Measurements from ENCODE around the gene ALDOA. TPM values are rescaled to one million over a fixed set of nuclear protein-coding genes. Genes with fewer than 3 reads are reported as not detected.

Gene ALDOA
- total and polyA plus RNA-seq, 9 donors: 1,252 to 2,647 (median 2,029) TPM

- no peak for DNase-seq
- Histone ChIP-seq H3K4me1 (ENCODE audit: control insufficient read depth, insufficient read depth, low read length) (peaks cover 16% of the 10 kb centered on the region), H3K4me3 (ENCODE audit: low read length) (no peak overlapping the region), H3K27ac (ENCODE audit: low read length) (no peak overlapping the region), H3K27me3 (ENCODE audit: control insufficient read depth, insufficient read depth, low read length) (peaks cover 27% of the 10 kb centered on the region), H3K9me3 (replicated peaks; ENCODE audit: control insufficient read depth, low read depth, low read length) (no peaks in the 10 kb centered on the region), H3K36me3 (ENCODE audit: control insufficient read depth, insufficient read depth, low read length) (no peaks in the 10 kb centered on the region)
- WGBS (ENCODE audit: insufficient coverage): 88% methylated on average over 5 of the region's 11 CpGs
These were observed 42.0 kb upstream of the ALDOA start for GRCh38 chr16:30023586-30023985.

GRCh38 chr16:30024451-30024850 is 41.1 kb upstream of the ALDOA start:
- H3K4me1 ChIP-seq (ENCODE audit: control insufficient read depth, insufficient read depth, low read length): peaks cover 25% of the 10 kb centered on the region
- peaks cover 36% of the 10 kb centered on the region for H3K27me3 ChIP-seq (ENCODE audit: control insufficient read depth, insufficient read depth, low read length)
- H3K36me3 ChIP-seq (ENCODE audit: control insufficient read depth, insufficient read depth, low read length): no peaks in the 10 kb centered on the region
- no peak overlapping the region for H3K27ac ChIP-seq (ENCODE audit: low read length)
- H3K9me3 ChIP-seq (replicated peaks; ENCODE audit: control insufficient read depth, low read depth, low read length): no peaks in the 10 kb centered on the region
- H3K4me3 ChIP-seq (ENCODE audit: low read length): no peak overlapping the region
- DNase-seq: no peak
- 83% methylated on average over 5 of the region's 16 CpGs for WGBS (ENCODE audit: insufficient coverage)

- Histone ChIP-seq H3K4me1 (ENCODE audit: control insufficient read depth, insufficient read depth, low read length) (peaks cover 28% of the 10 kb centered on the region), H3K27ac (ENCODE audit: low read length) (no peak overlapping the region), H3K9me3 (replicated peaks; ENCODE audit: control insufficient read depth, low read depth, low read length) (no peaks in the 10 kb centered on the region), H3K4me3 (ENCODE audit: low read length) (no peak overlapping the region), H3K27me3 (ENCODE audit: control insufficient read depth, insufficient read depth, low read length) (peaks cover 43% of the 10 kb centered on the region), H3K36me3 (ENCODE audit: control insufficient read depth, insufficient read depth, low read length) (no peaks in the 10 kb centered on the region)
- WGBS (ENCODE audit: insufficient coverage): 78% methylated on average over 16 of the region's 20 CpGs
- no peak for DNase-seq
These were observed 40.4 kb upstream of the ALDOA start for GRCh38 chr16:30025156-30025555.

DNA sequence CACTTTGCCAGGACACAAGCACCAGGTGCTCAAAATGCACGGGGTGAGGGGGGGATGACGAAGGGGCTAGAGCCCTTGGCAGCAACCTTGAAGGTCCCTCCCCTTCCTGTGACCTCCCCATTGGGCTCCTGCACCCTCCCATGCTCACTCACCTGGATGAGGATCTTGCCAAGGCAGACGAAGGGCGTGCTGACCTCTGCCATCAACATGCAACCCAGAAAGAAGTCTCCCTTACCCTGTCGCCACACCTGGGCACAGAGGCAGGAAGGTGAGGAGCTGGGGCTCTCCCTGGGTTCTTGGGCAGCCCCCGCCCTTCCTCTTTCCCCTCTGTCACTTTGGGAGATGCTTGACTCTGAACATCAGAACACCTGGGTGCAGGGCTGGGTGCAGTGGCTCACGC is 40.0 kb upstream of the ALDOA start:
- DNase-seq: no peak
- Histone ChIP-seq H3K27me3 (ENCODE audit: control insufficient read depth, insufficient read depth, low read length) (peaks cover 47% of the 10 kb centered on the region), H3K4me3 (ENCODE audit: low read length) (no peak overlapping the region), H3K9me3 (replicated peaks; ENCODE audit: control insufficient read depth, low read depth, low read length) (no peaks in the 10 kb centered on the region), H3K36me3 (ENCODE audit: control insufficient read depth, insufficient read depth, low read length) (no peaks in the 10 kb centered on the region), H3K27ac (ENCODE audit: low read length) (no peak overlapping the region), H3K4me1 (ENCODE audit: control insufficient read depth, insufficient read depth, low read length) (peaks cover 28% of the 10 kb centered on the region)
- WGBS (ENCODE audit: insufficient coverage): 57% methylated on average over 1 of the region's 7 CpGs

DNA sequence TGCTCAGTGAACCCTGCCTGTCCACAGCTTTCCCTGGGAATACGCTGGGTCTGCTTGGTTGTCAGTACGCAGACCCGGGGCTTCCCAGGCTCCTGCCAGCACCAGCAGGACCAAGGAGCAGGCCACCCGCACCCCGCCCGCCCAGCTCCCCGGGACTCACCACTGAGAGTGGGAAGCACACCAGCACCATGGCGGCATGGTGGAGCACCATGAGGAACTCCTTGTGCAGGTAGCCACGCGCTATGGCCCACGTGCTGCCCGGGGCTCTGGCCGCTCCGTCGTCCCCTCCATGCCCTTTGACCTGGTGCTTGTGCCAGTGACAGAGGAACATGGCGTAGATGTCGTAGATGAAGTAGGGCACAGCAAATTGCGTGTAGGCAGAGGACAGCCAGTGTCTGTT is 39.1 kb upstream of the ALDOA start:
- Histone ChIP-seq H3K9me3 (replicated peaks; ENCODE audit: control insufficient read depth, low read depth, low read length) (no peaks in the 10 kb centered on the region), H3K27ac (ENCODE audit: low read length) (no peak overlapping the region), H3K4me1 (ENCODE audit: control insufficient read depth, insufficient read depth, low read length) (peaks cover 28% of the 10 kb centered on the region), H3K36me3 (ENCODE audit: control insufficient read depth, insufficient read depth, low read length) (no peaks in the 10 kb centered on the region), H3K4me3 (ENCODE audit: low read length) (no peak overlapping the region), H3K27me3 (ENCODE audit: control insufficient read depth, insufficient read depth, low read length) (peaks cover 48% of the 10 kb centered on the region)
- no peak for DNase-seq
- 91% methylated on average over 18 of the region's 18 CpGs for WGBS (ENCODE audit: insufficient coverage)

GRCh38 chr16:30027588-30028437 is 37.7 kb upstream of the ALDOA start:
- Histone ChIP-seq H3K4me1 (ENCODE audit: control insufficient read depth, insufficient read depth, low read length) (peaks cover 28% of the 10 kb centered on the region), H3K27me3 (ENCODE audit: control insufficient read depth, insufficient read depth, low read length) (peaks cover 61% of the 10 kb centered on the region), H3K27ac (ENCODE audit: low read length) (no peak overlapping the region), H3K9me3 (replicated peaks; ENCODE audit: control insufficient read depth, low read depth, low read length) (no peaks in the 10 kb centered on the region), H3K36me3 (ENCODE audit: control insufficient read depth, insufficient read depth, low read length) (no peaks in the 10 kb centered on the region), H3K4me3 (ENCODE audit: low read length) (no peak overlapping the region)
- DNase-seq: no peak
- WGBS (ENCODE audit: insufficient coverage): 28% methylated on average over 11 of the region's 13 CpGs

DNA sequence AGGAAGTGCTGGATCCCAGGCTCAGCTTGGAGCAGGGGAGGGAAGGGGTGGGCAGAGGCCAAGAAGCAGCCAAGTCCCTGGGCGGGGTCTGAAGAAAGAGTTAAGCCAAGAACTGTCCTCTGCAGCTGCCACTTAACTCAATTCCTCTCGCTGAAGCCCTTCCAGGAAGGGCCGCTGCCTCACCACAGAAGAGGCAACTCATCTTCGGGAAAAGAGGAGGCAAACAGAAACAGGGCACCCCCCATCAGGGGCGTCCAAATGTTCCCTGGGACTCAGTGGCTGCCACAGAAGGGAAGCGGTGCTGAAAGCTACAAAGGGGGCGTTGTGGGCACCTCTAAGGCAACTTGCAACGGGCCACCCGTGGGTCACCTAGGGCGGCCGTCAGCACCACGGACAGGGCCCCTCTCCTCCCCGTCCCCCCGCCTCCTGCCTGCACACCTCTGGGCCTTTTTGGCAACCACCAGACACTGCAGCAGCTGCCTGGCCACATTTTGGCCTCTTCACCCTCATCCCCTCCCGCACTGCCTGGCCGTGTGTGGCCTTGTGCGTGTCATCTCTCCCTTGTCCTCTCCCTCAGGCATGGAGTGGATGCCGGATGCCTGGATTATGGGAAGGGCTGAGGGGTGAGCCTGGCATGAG is 37.0 kb upstream of the ALDOA start:
- H3K4me3 ChIP-seq (ENCODE audit: low read length): no peak overlapping the region
- H3K9me3 ChIP-seq (replicated peaks; ENCODE audit: control insufficient read depth, low read depth, low read length): no peaks in the 10 kb centered on the region
- H3K27me3 ChIP-seq (ENCODE audit: control insufficient read depth, insufficient read depth, low read length): peaks cover 61% of the 10 kb centered on the region
- no peak overlapping the region for H3K27ac ChIP-seq (ENCODE audit: low read length)
- 6% methylated on average over 13 of the region's 18 CpGs for WGBS (ENCODE audit: insufficient coverage)
- peak; percentile 57 for DNase-seq
- peaks cover 28% of the 10 kb centered on the region for H3K4me1 ChIP-seq (ENCODE audit: control insufficient read depth, insufficient read depth, low read length)
- no peaks in the 10 kb centered on the region for H3K36me3 ChIP-seq (ENCODE audit: control insufficient read depth, insufficient read depth, low read length)

GRCh38 chr16:30030011-30030685 is 35.4 kb upstream of the ALDOA start:
- Histone ChIP-seq H3K4me1 (ENCODE audit: control insufficient read depth, insufficient read depth, low read length) (peaks cover 28% of the 10 kb centered on the region), H3K4me3 (ENCODE audit: low read length) (no peak overlapping the region), H3K27ac (ENCODE audit: low read length) (no peak overlapping the region), H3K27me3 (ENCODE audit: control insufficient read depth, insufficient read depth, low read length) (peaks cover 60% of the 10 kb centered on the region), H3K9me3 (replicated peaks; ENCODE audit: control insufficient read depth, low read depth, low read length) (no peaks in the 10 kb centered on the region), H3K36me3 (ENCODE audit: control insufficient read depth, insufficient read depth, low read length) (no peaks in the 10 kb centered on the region)
- no peak for DNase-seq
- WGBS (ENCODE audit: insufficient coverage): 11% methylated on average over 23 of the region's 23 CpGs

GRCh38 chr16:30030841-30031413 is 34.6 kb upstream of the ALDOA start, which contains the start of gene TLCD3B:
Gene TLCD3B (minus strand): TSS chr16:30031271. CDS start chr16:30030527, 744 bp downstream.
- no peak within 1 kb of the TSS for H3K27ac ChIP-seq (ENCODE audit: low read length)
- no peak for DNase-seq
- peaks cover 28% of the 10 kb centered on the region for H3K4me1 ChIP-seq (ENCODE audit: control insufficient read depth, insufficient read depth, low read length)
- 3% methylated on average over 16 of the region's 27 CpGs for WGBS (ENCODE audit: insufficient coverage)
- H3K27me3 ChIP-seq (ENCODE audit: control insufficient read depth, insufficient read depth, low read length): peaks cover 63% of the 10 kb centered on the region
- no peaks in the 10 kb centered on the region for H3K36me3 ChIP-seq (ENCODE audit: control insufficient read depth, insufficient read depth, low read length)
- no peaks in the 10 kb centered on the region for H3K9me3 ChIP-seq (replicated peaks; ENCODE audit: control insufficient read depth, low read depth, low read length)
- H3K4me3 ChIP-seq (ENCODE audit: low read length): no peak within 1 kb of the TSS

GRCh38 chr16:30031477-30031918 is 34.1 kb upstream of the ALDOA start:
- Histone ChIP-seq H3K9me3 (replicated peaks; ENCODE audit: control insufficient read depth, low read depth, low read length) (no peaks in the 10 kb centered on the region), H3K36me3 (ENCODE audit: control insufficient read depth, insufficient read depth, low read length) (no peaks in the 10 kb centered on the region), H3K4me3 (ENCODE audit: low read length) (no peak overlapping the region), H3K4me1 (ENCODE audit: control insufficient read depth, insufficient read depth, low read length) (peaks cover 28% of the 10 kb centered on the region), H3K27me3 (ENCODE audit: control insufficient read depth, insufficient read depth, low read length) (peaks cover 66% of the 10 kb centered on the region), H3K27ac (ENCODE audit: low read length) (no peak overlapping the region)
- no peak for DNase-seq
- whole genome bisulfite sequencing (ENCODE audit: insufficient coverage): 10% methylated on average over 2 of the region's 11 CpGs
